ENCODE measurements around the gene ARL17B.
"Not testable (repeated sequence)": the region's sequence is repeated elsewhere in the genome, so short reads cannot be mapped to it uniquely, and the experiment has no call there.

The ARL17B gene

DNA sequence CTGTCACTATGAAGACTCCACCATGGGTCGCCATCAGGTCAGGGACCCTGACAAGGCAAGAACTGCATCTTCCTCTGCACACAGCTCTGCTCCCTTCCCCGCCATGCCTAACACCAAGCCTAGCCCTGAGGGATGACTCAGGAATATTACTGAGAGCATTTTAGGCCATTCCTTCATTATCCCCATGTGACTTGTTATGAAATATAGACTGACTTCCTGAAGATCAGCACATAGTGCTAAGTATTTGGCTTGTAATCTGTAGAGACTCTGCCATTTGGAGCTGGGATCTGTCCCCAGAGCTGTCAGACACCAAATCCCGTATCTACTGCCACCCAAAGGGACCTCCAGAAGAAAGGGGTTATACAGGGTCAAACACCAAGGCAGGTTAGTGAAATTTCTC lies 19.4 kb downstream of the ARL17B start:
- not testable (repeated sequence) for H3K4ac ChIP-seq (ENCODE audit: low read depth, low read length); DNase-seq; H3K27ac ChIP-seq (ENCODE audit: low read depth, low read length); H3K9me3 ChIP-seq (ENCODE audit: insufficient read depth, low read depth, low read length); H2AK5ac ChIP-seq (ENCODE audit: low read length); H3K36me3 ChIP-seq (ENCODE audit: control insufficient read depth in 1 of 2, insufficient read depth in 2 of 2, low read length in 2 of 2); H3K18ac ChIP-seq (ENCODE audit: low read length); H4K91ac ChIP-seq (ENCODE audit: low read depth, low read length); H2BK5ac ChIP-seq (ENCODE audit: low read depth, low read length, poor library complexity); H2AFZ ChIP-seq (ENCODE audit: insufficient read depth, low read length, poor library complexity); H3K4me3 ChIP-seq (ENCODE audit: low read depth, low read length); H2BK12ac ChIP-seq (ENCODE audit: low read length); H3K23ac ChIP-seq (ENCODE audit: low read length); H4K8ac ChIP-seq (ENCODE audit: low read depth, low read length); H3K14ac ChIP-seq (ENCODE audit: low read length); H2BK120ac ChIP-seq (ENCODE audit: insufficient read depth, low read length, poor library complexity); H3K9ac ChIP-seq (ENCODE audit: low read length); H3K79me2 ChIP-seq (ENCODE audit: control insufficient read depth, insufficient read depth, low read length, poor library complexity); H4K12ac ChIP-seq (ENCODE audit: low read depth, low read length); H3K4me2 ChIP-seq (ENCODE audit: low read length); H3K79me1 ChIP-seq (ENCODE audit: low read length); H3K4me1 ChIP-seq (ENCODE audit: control insufficient read depth in 1 of 2, insufficient read depth in 2 of 2, low read length in 2 of 2); H3K27me3 ChIP-seq (ENCODE audit: insufficient read depth, low read length)
- no CpG with 5 or more reads among the region's 3 CpGs for WGBS (ENCODE audit: extremely low coverage, insufficient coverage, insufficient read length)

GRCh38 chr17:46341220-46341619 lies 20.3 kb downstream of the ARL17B start:
- not testable (repeated sequence) for H3K18ac ChIP-seq (ENCODE audit: low read length); H3K27ac ChIP-seq (ENCODE audit: low read depth, low read length); H3K4me1 ChIP-seq (ENCODE audit: control insufficient read depth in 1 of 2, insufficient read depth in 2 of 2, low read length in 2 of 2); H3K79me2 ChIP-seq (ENCODE audit: control insufficient read depth, insufficient read depth, low read length, poor library complexity); H3K9ac ChIP-seq (ENCODE audit: low read length); H3K79me1 ChIP-seq (ENCODE audit: low read length); H3K4ac ChIP-seq (ENCODE audit: low read depth, low read length); H2BK12ac ChIP-seq (ENCODE audit: low read length); H4K8ac ChIP-seq (ENCODE audit: low read depth, low read length); H3K36me3 ChIP-seq (ENCODE audit: control insufficient read depth in 1 of 2, insufficient read depth in 2 of 2, low read length in 2 of 2); H3K4me3 ChIP-seq (ENCODE audit: low read depth, low read length); H4K12ac ChIP-seq (ENCODE audit: low read depth, low read length); H3K9me3 ChIP-seq (ENCODE audit: insufficient read depth, low read depth, low read length); H3K14ac ChIP-seq (ENCODE audit: low read length); H2BK5ac ChIP-seq (ENCODE audit: low read depth, low read length, poor library complexity); H3K27me3 ChIP-seq (ENCODE audit: insufficient read depth, low read length); H3K23ac ChIP-seq (ENCODE audit: low read length); H3K4me2 ChIP-seq (ENCODE audit: low read length); H4K91ac ChIP-seq (ENCODE audit: low read depth, low read length); H2AFZ ChIP-seq (ENCODE audit: insufficient read depth, low read length, poor library complexity); H2BK120ac ChIP-seq (ENCODE audit: insufficient read depth, low read length, poor library complexity); DNase-seq; H2AK5ac ChIP-seq (ENCODE audit: low read length)
- WGBS (ENCODE audit: extremely low coverage, insufficient coverage, insufficient read length) = no CpG with 5 or more reads among the region's 19 CpGs

- not testable (repeated sequence) for H3K18ac ChIP-seq (ENCODE audit: low read length); H2AK5ac ChIP-seq (ENCODE audit: low read length); H3K9ac ChIP-seq (ENCODE audit: low read length); H3K27ac ChIP-seq (ENCODE audit: low read depth, low read length); H3K27me3 ChIP-seq (ENCODE audit: insufficient read depth, low read length); H3K14ac ChIP-seq (ENCODE audit: low read length); H3K4me1 ChIP-seq (ENCODE audit: control insufficient read depth in 1 of 2, insufficient read depth in 2 of 2, low read length in 2 of 2); H3K4ac ChIP-seq (ENCODE audit: low read depth, low read length); H3K4me2 ChIP-seq (ENCODE audit: low read length); H2BK5ac ChIP-seq (ENCODE audit: low read depth, low read length, poor library complexity); H3K79me1 ChIP-seq (ENCODE audit: low read length); H3K23ac ChIP-seq (ENCODE audit: low read length); H4K8ac ChIP-seq (ENCODE audit: low read depth, low read length); H3K79me2 ChIP-seq (ENCODE audit: control insufficient read depth, insufficient read depth, low read length, poor library complexity); H4K91ac ChIP-seq (ENCODE audit: low read depth, low read length); H2AFZ ChIP-seq (ENCODE audit: insufficient read depth, low read length, poor library complexity); H4K12ac ChIP-seq (ENCODE audit: low read depth, low read length); H3K9me3 ChIP-seq (ENCODE audit: insufficient read depth, low read depth, low read length); H2BK120ac ChIP-seq (ENCODE audit: insufficient read depth, low read length, poor library complexity); H3K4me3 ChIP-seq (ENCODE audit: low read depth, low read length); H3K36me3 ChIP-seq (ENCODE audit: control insufficient read depth in 1 of 2, insufficient read depth in 2 of 2, low read length in 2 of 2); H2BK12ac ChIP-seq (ENCODE audit: low read length); DNase-seq
- WGBS (ENCODE audit: extremely low coverage, insufficient coverage, insufficient read length) = no CpG with 5 or more reads among the region's 16 CpGs
Measured at GRCh38 chr17:46294831-46295230, 66.7 kb downstream of the ARL17B start, which contains the start of gene LRRC37A. TSS of gene LRRC37A (plus strand) at chr17:46295131. CDS start at chr17:46295134, 3 bp downstream.

DNA sequence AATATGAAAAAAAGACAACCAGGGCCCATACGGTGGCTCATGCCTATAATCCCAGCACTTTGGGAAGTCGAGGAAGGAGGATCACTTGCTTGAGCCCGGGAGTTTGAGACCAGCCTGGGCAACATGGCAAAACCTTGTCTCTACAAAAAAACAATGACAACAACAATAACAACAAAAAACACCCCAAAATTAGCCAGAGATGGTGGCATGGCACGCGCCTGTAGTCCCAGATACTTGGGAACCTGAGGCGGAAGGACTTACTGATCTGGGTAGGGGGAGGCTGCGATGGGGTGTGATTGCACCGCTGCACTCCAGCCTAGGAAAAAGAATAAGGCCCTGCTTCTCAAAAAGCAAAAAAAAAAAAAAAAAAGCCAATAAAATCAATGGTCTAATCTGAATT lies 69.9 kb downstream of the ARL17B start:
- not testable (repeated sequence) for H3K4me3 ChIP-seq (ENCODE audit: low read depth, low read length); H3K23ac ChIP-seq (ENCODE audit: low read length); H3K4me1 ChIP-seq (ENCODE audit: control insufficient read depth in 1 of 2, insufficient read depth in 2 of 2, low read length in 2 of 2); H2BK12ac ChIP-seq (ENCODE audit: low read length); H4K8ac ChIP-seq (ENCODE audit: low read depth, low read length); H2BK5ac ChIP-seq (ENCODE audit: low read depth, low read length, poor library complexity); H4K91ac ChIP-seq (ENCODE audit: low read depth, low read length); H3K36me3 ChIP-seq (ENCODE audit: control insufficient read depth in 1 of 2, insufficient read depth in 2 of 2, low read length in 2 of 2); H3K4me2 ChIP-seq (ENCODE audit: low read length); H3K18ac ChIP-seq (ENCODE audit: low read length); H2AFZ ChIP-seq (ENCODE audit: insufficient read depth, low read length, poor library complexity); DNase-seq; H3K14ac ChIP-seq (ENCODE audit: low read length); H3K9ac ChIP-seq (ENCODE audit: low read length); H3K9me3 ChIP-seq (ENCODE audit: insufficient read depth, low read depth, low read length); H3K79me1 ChIP-seq (ENCODE audit: low read length); H2AK5ac ChIP-seq (ENCODE audit: low read length); H3K79me2 ChIP-seq (ENCODE audit: control insufficient read depth, insufficient read depth, low read length, poor library complexity); H3K4ac ChIP-seq (ENCODE audit: low read depth, low read length); H4K12ac ChIP-seq (ENCODE audit: low read depth, low read length); H3K27me3 ChIP-seq (ENCODE audit: insufficient read depth, low read length); H2BK120ac ChIP-seq (ENCODE audit: insufficient read depth, low read length, poor library complexity); H3K27ac ChIP-seq (ENCODE audit: low read depth, low read length)
- no CpG with 5 or more reads among the region's 8 CpGs for WGBS (ENCODE audit: extremely low coverage, insufficient coverage, insufficient read length)
